Activated CD4-positive, alpha-beta T cell treated with anti-CD3 and anti-CD28 coated beads, Interleukin-2, Interleukin-6, amounts not matched to agents 100 ng/mL and 50 ng/mL, durations not matched to agents 16 hours and 8 hours (primary cell): ENCODE results near the gene SPEN.

Experiments used
- DNase-seq: peaks from one replicate; pipeline ENCODE4 v3.0.0-alpha.2; 2020

SPEN gene

GRCh38 chr1:15949453-15950245 is 102.1 kb downstream of the SPEN start:
- DNase-seq: peak; percentile 95

- DNase-seq: peak; percentile 52
Observed at GRCh38 chr1:15950302-15950701, 102.8 kb downstream of the SPEN start.

- peak; percentile 80 for DNase-seq
Observed at GRCh38 chr1:15950763-15951295, 103.3 kb downstream of the SPEN start.

GRCh38 chr1:15951341-15952153 is 104.0 kb downstream of the SPEN start:
- peak; percentile 65 for DNase-seq

GRCh38 chr1:15952317-15953258 is 105.1 kb downstream of the SPEN start:
- peak; percentile 79 for DNase-seq

GRCh38 chr1:15953294-15953771 is 105.8 kb downstream of the SPEN start:
- DNase-seq: no peak

GRCh38 chr1:15953791-15954241 is 106.3 kb downstream of the SPEN start:
- no peak for DNase-seq

- DNase-seq: no peak
Observed at GRCh38 chr1:15954316-15954715, 106.8 kb downstream of the SPEN start.

GRCh38 chr1:15955552-15955951 is 108.0 kb downstream of the SPEN start:
- no peak for DNase-seq

- no peak for DNase-seq
Observed at GRCh38 chr1:15956150-15956549, 108.6 kb downstream of the SPEN start.

GRCh38 chr1:15957221-15958095 is 110.0 kb downstream of the SPEN start:
- no peak for DNase-seq

- DNase-seq: no peak
Observed at GRCh38 chr1:15958111-15958510, 110.6 kb downstream of the SPEN start.

- DNase-seq: no peak
Observed at GRCh38 chr1:15958793-15959192, 111.3 kb downstream of the SPEN start.

- DNase-seq: no peak
Observed at GRCh38 chr1:15959424-15959823, 111.9 kb downstream of the SPEN start.

- peak; percentile 39 for DNase-seq
Observed at GRCh38 chr1:15959827-15960446, 112.4 kb downstream of the SPEN start.

- DNase-seq: no peak
Observed at GRCh38 chr1:15960808-15961207, 113.3 kb downstream of the SPEN start.

GRCh38 chr1:15961492-15961891 is 114.0 kb downstream of the SPEN start:
- no peak for DNase-seq

- DNase-seq: no peak
Observed at GRCh38 chr1:15962176-15962575, 114.7 kb downstream of the SPEN start.

GRCh38 chr1:15962671-15963362 is 115.3 kb downstream of the SPEN start:
- no peak for DNase-seq

GRCh38 chr1:15963363-15963967 is 116.0 kb downstream of the SPEN start:
- DNase-seq: no peak
